NT2/D1 (cell line): Measurements from ENCODE around the gene HOXA10.

Experiments
- SUZ12 ChIP-seq: IDR thresholded peaks from 2 replicates; pipeline ENCODE4 v1.6.1; 2011; ENCODE audit not compliant: insufficient read length, insufficient read depth; ENCODE audit errors: extremely low read depth
- YY1 ChIP-seq: IDR thresholded peaks from 2 replicates; pipeline ENCODE4 v1.6.1; 2011; ENCODE audit not compliant: insufficient read length, insufficient read depth
- ZNF274 ChIP-seq: IDR thresholded peaks from 2 replicates; pipeline ENCODE4 v1.6.1; 2011; ENCODE audit warnings: mild to moderate bottlenecking, low read depth, low read length

- TF ChIP-seq YY1 (no peak), SUZ12 (no peak), ZNF274 (no peak)
Measured at GRCh38 chr7:27123477-27124053, 50.6 kb downstream of the HOXA10 start.
